Measurements from ENCODE around the gene MAP1B.

- TF ChIP-seq CTCF (conservative IDR thresholded peaks at IDR 0.05 in 1 of 2, IDR thresholded peaks at IDR 0.05 in 1 of 2; ENCODE audit: extremely low read depth in 1 of 2, insufficient read depth in 1 of 2, low read depth in 1 of 2, low read length in 2 of 2) (no peak), EZH2 (IDR thresholded peaks at IDR 0.05; ENCODE audit: borderline replicate concordance, low read length) (no peak)
These were observed 56.2 kb downstream of the MAP1B start for GRCh38 chr5:72163349-72163983.

Measured in mammary epithelial cell (primary cell).